NB4 (cell line): ENCODE results near the gene AUTS2.

Experiments
- CTCF ChIP-seq: IDR thresholded peaks from one replicate; pipeline ENCODE4 v1.5.1; 2012; ENCODE audit warnings: low read depth, low read length
- POLR2A ChIP-seq: IDR thresholded peaks from 2 replicates; pipeline ENCODE4 v1.6.1; 2011; ENCODE audit warnings: mild to moderate bottlenecking; ENCODE audit not compliant: insufficient read length; ENCODE audit errors: extremely low read depth

- TF ChIP-seq POLR2A = no peak
- TF ChIP-seq CTCF = no peak
These were observed 294.5 kb downstream of the AUTS2 start for GRCh38 chr7:69892790-69893189.
